Spleen (tissue), 7 donors: ENCODE measurements around the gene HSPA1L.

Experiments used
- POLR2A ChIP-seq, 3 donors: fragments of 450-650 bp; IDR thresholded peaks; one replicate each; pipeline ENCODE4 v1.5.1; 2017; ENCODE audit warnings: antibody characterized with exemption in 3 of 3, mild to moderate bottlenecking in 1 of 3
- POLR2AphosphoS5 ChIP-seq, 3 donors: sonication (generic); formaldehyde crosslinking; IDR thresholded peaks; one replicate each; pipeline ENCODE4 v1.5.1; 2017; ENCODE audit warnings: antibody characterized with exemption in 3 of 3
- TF ChIP-seq, protein P1 (sequence below), 11 experiments: fragments of 200-600 bp in 7 of 11; fragments of 450-650 bp in 4 of 11; sonication (generic) in 4 of 11; IDR thresholded peaks in 8 of 11; conservative IDR thresholded peaks in 3 of 11; 1 replicate in 7 of 11; 2 replicates in 4 of 11; pipeline versions ENCODE4 v1.4.0 to v1.8.0; 2016 to 2021; ENCODE audit warnings: antibody characterized with exemption in 11 of 11, inconsistent platforms in 4 of 11, mild to moderate bottlenecking in 1 of 11
- donor health status: DM: no; HTN: no; CAD: no; lungs with moderate emphysema.
- donor health status: DM: no; HTN: no; CAD: no.
- donor health status: DM: no; HTN: no; CAD: no.

DNA sequence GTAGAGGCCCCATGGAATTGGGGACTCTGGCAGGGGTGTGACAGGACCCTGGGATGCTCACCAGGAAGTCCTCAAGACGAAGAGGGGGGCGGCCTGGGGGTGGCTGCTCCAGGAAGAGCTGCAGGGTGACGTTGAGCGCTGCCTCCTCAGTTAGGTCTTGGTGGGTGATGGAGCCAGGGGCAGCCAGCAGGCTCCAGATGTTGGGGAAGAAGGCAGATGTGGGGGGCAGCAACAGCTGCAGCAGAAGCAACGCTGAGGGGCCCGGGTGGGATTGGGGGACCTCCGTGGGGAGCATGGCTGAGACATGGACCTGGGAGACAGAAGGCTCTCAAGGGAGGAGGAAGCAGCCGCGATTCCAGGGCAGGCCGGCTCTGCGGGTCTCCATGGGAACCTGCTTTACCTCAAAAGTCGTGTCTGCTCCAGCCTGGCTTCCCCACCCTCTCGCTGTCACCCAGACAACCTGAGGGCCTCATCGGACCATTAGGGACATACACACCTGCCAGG, 38.5 kb downstream of the HSPA1L start:
- TF ChIP-seq POLR2A (IDR thresholded peaks at IDR 0.05) (no peak), POLR2AphosphoS5 (IDR thresholded peaks at IDR 0.05) (no peak)
- TF ChIP-seq, protein P1, sequence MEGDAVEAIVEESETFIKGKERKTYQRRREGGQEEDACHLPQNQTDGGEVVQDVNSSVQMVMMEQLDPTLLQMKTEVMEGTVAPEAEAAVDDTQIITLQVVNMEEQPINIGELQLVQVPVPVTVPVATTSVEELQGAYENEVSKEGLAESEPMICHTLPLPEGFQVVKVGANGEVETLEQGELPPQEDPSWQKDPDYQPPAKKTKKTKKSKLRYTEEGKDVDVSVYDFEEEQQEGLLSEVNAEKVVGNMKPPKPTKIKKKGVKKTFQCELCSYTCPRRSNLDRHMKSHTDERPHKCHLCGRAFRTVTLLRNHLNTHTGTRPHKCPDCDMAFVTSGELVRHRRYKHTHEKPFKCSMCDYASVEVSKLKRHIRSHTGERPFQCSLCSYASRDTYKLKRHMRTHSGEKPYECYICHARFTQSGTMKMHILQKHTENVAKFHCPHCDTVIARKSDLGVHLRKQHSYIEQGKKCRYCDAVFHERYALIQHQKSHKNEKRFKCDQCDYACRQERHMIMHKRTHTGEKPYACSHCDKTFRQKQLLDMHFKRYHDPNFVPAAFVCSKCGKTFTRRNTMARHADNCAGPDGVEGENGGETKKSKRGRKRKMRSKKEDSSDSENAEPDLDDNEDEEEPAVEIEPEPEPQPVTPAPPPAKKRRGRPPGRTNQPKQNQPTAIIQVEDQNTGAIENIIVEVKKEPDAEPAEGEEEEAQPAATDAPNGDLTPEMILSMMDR (IDR thresholded peaks at IDR 0.05 in 8 of 11, conservative IDR thresholded peaks at IDR 0.05 in 3 of 11): no peak
